ENCODE measurements around the gene FAHD1. TPM values are rescaled to one million over a fixed set of nuclear protein-coding genes. Genes with fewer than 3 reads are reported as not detected.
A peak's percentile ranks its signal among the peaks of the same experiment; 100 is the strongest.

Gene FAHD1
- total and polyA plus RNA-seq, 4 donors = 7.4 to 42.1 (median 12.5) TPM

DNA sequence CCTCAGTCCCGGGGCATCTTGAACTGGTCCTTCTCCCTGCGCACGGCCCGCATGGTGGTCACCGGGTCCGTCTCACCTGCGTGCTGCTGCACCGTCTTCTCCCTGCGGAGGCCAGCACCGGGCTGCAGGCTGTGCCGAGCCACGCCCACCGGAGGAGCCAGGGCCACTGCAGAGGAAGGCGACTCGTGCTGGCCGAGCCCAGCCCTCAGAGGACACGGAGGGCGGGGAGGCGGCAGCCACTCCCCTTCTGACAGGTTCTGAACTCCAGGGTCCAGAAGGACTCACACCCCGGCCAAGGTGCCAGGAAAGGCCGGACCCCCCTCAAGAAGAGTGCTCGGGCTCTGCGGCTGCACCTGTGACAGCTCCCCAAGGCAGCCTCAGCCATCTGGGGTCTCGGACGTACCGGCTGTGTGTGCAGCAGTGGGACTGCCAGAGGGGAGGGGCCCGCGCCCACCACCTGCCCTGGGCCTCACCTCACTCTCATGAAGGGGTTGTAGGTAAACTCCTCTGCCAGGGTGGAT lies 17.7 kb upstream of the FAHD1 start:
- ATAC-seq (ENCODE audit: low FRiP score) (peak; percentile 46), DNase-seq (peak in 1 of 2 donors; percentile 58)
- 62 to 76% methylated on average over 28 of the region's 28 CpGs for WGBS, 2 donors
- Histone ChIP-seq H3K9me3 (ENCODE audit: control insufficient read depth, low read length) (no peaks in the 10 kb centered on the region), H3K36me3 (ENCODE audit: control insufficient read depth in 1 of 2, insufficient read depth in 2 of 2, low read length in 1 of 2) (peaks cover 0 to 2% of the 10 kb centered on the region in 2 donors), H3K27ac (ENCODE audit: low read depth in 1 of 2, low read length in 2 of 2) (no peak overlapping the region), H3K4me3 (ENCODE audit: low read length in 2 of 2) (no peak overlapping the region), H3K27me3 (ENCODE audit: control insufficient read depth in 1 of 2, insufficient read depth in 2 of 2, low read length in 1 of 2) (no peaks in the 10 kb centered on the region), H3K4me1 (ENCODE audit: control insufficient read depth in 1 of 2, insufficient read depth in 2 of 2, low read length in 2 of 2) (no peaks in the 10 kb centered on the region)
- intact Hi-C loops (cut with DNase I) = no loop called here

DNA sequence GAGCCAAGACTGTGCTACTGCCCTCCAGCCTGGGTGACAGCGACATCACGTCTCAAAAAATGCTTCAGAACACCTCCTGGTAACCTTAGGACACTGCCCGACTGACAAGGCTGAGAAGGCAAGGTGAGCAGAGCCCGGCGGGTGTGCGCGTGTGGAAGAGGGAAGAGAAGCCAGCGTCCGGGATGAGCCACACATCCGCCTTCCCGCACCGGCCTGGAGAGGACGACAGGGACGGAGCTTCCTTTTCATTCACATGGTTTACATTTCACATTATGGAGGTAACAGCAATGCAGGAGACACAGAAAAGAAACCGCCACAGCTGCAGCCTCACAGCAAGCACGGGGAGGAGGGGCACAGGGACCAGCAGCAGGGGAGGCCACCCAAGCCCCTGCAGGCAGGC lies 16.9 kb upstream of the FAHD1 start:
- Histone ChIP-seq H3K4me3 (ENCODE audit: low read length in 2 of 2) (no peak overlapping the region), H3K4me1 (ENCODE audit: control insufficient read depth in 1 of 2, insufficient read depth in 2 of 2, low read length in 2 of 2) (no peaks in the 10 kb centered on the region), H3K36me3 (ENCODE audit: control insufficient read depth in 1 of 2, insufficient read depth in 2 of 2, low read length in 1 of 2) (peaks cover 0 to 2% of the 10 kb centered on the region in 2 donors), H3K27me3 (ENCODE audit: control insufficient read depth in 1 of 2, insufficient read depth in 2 of 2, low read length in 1 of 2) (no peaks in the 10 kb centered on the region), H3K27ac (ENCODE audit: low read depth in 1 of 2, low read length in 2 of 2) (no peak overlapping the region), H3K9me3 (ENCODE audit: control insufficient read depth, low read length) (no peaks in the 10 kb centered on the region)
- intact Hi-C loops (cut with DNase I) = no loop called here
- no peak for DNase-seq
- 91 to 93% methylated on average over 15 to 16 of the region's 16 CpGs for WGBS, 2 donors
- no peak for ATAC-seq (ENCODE audit: low FRiP score)

DNA sequence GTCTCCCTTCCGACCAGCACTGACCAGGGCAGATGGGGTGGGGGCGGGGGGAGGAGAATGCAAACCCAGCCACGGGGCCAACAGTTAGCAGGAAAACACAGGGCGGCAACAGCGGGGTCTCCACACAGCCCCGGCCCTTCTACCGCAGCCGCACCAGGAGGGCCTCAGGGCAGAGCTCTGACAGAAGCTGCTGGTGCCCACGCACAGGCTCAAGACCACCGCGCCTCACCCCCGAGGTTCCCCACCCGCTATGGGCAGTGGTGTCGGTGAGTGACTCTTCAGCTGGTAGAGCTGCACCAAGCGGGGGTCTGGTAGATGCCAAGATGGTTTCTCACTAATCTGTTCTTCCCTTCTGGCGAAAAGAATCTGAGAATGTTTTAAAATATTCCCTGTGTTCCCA lies 16.5 kb upstream of the FAHD1 start:
- intact Hi-C loops (cut with DNase I) = no loop called here
- no peak for ATAC-seq (ENCODE audit: low FRiP score)
- WGBS, 2 donors = 91 to 94% methylated on average over 15 to 16 of the region's 16 CpGs

DNA sequence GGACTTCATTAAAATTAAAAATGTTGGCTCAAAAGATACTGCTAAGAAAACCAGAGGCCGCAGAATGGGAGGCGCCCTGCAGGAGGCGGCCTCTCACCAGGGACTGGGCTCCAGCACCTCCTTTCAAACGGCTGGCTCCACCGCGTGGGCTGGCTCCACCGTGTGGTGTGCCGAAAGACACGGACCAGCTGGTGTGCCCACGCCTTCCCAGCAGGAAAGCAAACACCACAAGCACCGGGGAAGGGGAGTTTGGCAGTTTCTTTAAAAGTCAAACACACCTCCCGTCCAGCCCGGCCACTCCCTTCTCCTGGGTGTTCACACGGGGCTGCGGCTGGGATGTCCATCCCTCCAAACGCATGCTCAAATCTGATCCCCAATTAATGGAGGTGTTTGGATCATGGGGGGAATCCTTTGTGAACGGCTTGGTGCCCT lies 14.3 kb upstream of the FAHD1 start:
- Histone ChIP-seq H3K27me3 (ENCODE audit: control insufficient read depth in 1 of 2, insufficient read depth in 2 of 2, low read length in 1 of 2) (no peaks in the 10 kb centered on the region), H3K4me1 (ENCODE audit: control insufficient read depth in 1 of 2, insufficient read depth in 2 of 2, low read length in 2 of 2) (no peaks in the 10 kb centered on the region), H3K4me3 (ENCODE audit: low read length in 2 of 2) (no peak overlapping the region), H3K9me3 (ENCODE audit: control insufficient read depth, low read length) (no peaks in the 10 kb centered on the region), H3K36me3 (ENCODE audit: control insufficient read depth in 1 of 2, insufficient read depth in 2 of 2, low read length in 1 of 2) (peaks cover 0 to 8% of the 10 kb centered on the region in 2 donors), H3K27ac (ENCODE audit: low read depth in 1 of 2, low read length in 2 of 2) (no peak overlapping the region)
- intact Hi-C loops (cut with DNase I) = no loop called here
- peak; percentile 58 for ATAC-seq (ENCODE audit: low FRiP score)
- 29 to 30% methylated on average over 17 of the region's 17 CpGs for WGBS, 2 donors
- DNase-seq = no peak

More for the DNA sequence above, 16.5 kb upstream of the FAHD1 start:
- H3K9me3 ChIP-seq (ENCODE audit: control insufficient read depth, low read length) = no peaks in the 10 kb centered on the region
- H3K4me3 ChIP-seq (ENCODE audit: low read length in 2 of 2) = no peak overlapping the region
- no peaks in the 10 kb centered on the region for H3K4me1 ChIP-seq (ENCODE audit: control insufficient read depth in 1 of 2, insufficient read depth in 2 of 2, low read length in 2 of 2)
- H3K36me3 ChIP-seq (ENCODE audit: control insufficient read depth in 1 of 2, insufficient read depth in 2 of 2, low read length in 1 of 2) = peaks cover 0 to 2% of the 10 kb centered on the region in 2 donors
- no peak for DNase-seq
- no peak overlapping the region for H3K27ac ChIP-seq (ENCODE audit: low read depth in 1 of 2, low read length in 2 of 2)
- H3K27me3 ChIP-seq (ENCODE audit: control insufficient read depth in 1 of 2, insufficient read depth in 2 of 2, low read length in 1 of 2) = no peaks in the 10 kb centered on the region

GRCh38 chr16:1815461-1815860 lies 11.5 kb upstream of the FAHD1 start:
- no peak overlapping the region for H3K27ac ChIP-seq (ENCODE audit: low read depth in 1 of 2, low read length in 2 of 2)
- no peaks in the 10 kb centered on the region for H3K27me3 ChIP-seq (ENCODE audit: control insufficient read depth in 1 of 2, insufficient read depth in 2 of 2, low read length in 1 of 2)
- intact Hi-C loops (cut with DNase I) = no loop called here
- no peak for ATAC-seq (ENCODE audit: low FRiP score)
- peaks cover 0 to 6% of the 10 kb centered on the region in 2 donors for H3K36me3 ChIP-seq (ENCODE audit: control insufficient read depth in 1 of 2, insufficient read depth in 2 of 2, low read length in 1 of 2)
- WGBS, 2 donors = 89 to 90% methylated on average over 11 of the region's 11 CpGs
- no peak overlapping the region for H3K4me3 ChIP-seq (ENCODE audit: low read length in 2 of 2)
- no peaks in the 10 kb centered on the region for H3K4me1 ChIP-seq (ENCODE audit: control insufficient read depth in 1 of 2, insufficient read depth in 2 of 2, low read length in 2 of 2)
- DNase-seq = peak in 1 of 2 donors; percentile 51
- no peaks in the 10 kb centered on the region for H3K9me3 ChIP-seq (ENCODE audit: control insufficient read depth, low read length)

DNA sequence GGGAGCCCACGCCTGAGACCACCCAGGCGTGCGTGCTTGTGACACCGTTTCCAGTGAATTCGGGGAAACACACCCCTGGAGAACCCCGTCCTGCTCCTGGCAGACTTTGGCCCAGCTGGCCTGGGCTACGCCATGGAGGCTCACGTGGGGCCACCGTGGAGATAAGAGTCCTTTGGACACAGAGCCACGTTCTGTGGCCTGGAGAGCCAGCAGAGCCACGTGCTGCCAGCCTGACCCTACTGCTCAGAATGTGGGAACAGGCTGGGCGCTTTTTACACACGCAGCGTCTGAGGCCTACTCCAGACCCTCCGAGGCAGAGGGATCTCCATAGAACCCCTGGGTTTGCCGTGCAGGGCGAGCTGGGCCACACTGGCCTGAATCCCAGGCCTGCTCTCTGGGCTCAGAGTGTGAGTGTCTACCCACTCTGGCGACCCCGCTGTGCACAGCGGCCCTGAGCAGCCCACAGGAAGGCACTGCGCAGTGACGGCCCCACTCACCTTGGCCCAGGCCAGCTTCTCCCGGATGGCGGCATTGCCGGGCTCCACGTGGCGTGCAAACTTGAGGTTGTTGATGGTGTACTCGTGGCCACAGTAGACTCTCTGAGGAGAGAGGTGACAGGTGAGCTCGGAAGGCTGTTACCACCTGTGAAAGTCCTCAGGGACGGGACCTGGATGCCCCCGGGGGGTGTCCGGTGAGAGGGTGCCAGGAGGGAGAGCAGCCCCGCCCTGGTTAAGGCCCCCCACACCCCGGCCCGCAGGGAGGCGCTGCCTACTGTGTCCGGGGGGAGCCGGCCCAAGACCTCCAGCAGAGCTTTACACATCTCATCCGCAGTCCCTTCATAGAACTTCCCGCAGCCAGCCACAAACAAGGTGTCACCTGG lies 10.4 kb upstream of the FAHD1 start:
- Histone ChIP-seq H3K36me3 (ENCODE audit: control insufficient read depth in 1 of 2, insufficient read depth in 2 of 2, low read length in 1 of 2) (peaks cover 0 to 6% of the 10 kb centered on the region in 2 donors), H3K27me3 (ENCODE audit: control insufficient read depth in 1 of 2, insufficient read depth in 2 of 2, low read length in 1 of 2) (no peaks in the 10 kb centered on the region), H3K4me3 (ENCODE audit: low read length in 2 of 2) (no peak overlapping the region), H3K9me3 (ENCODE audit: control insufficient read depth, low read length) (no peaks in the 10 kb centered on the region), H3K27ac (ENCODE audit: low read depth in 1 of 2, low read length in 2 of 2) (no peak overlapping the region), H3K4me1 (ENCODE audit: control insufficient read depth in 1 of 2, insufficient read depth in 2 of 2, low read length in 2 of 2) (no peaks in the 10 kb centered on the region)
- intact Hi-C loops (cut with DNase I) = no loop called here
- DNase-seq (peak in 1 of 2 donors; percentile 71), ATAC-seq (ENCODE audit: low FRiP score) (no peak)
- WGBS, 2 donors = 92 to 93% methylated on average over 38 to 40 of the region's 40 CpGs

- no peaks in the 10 kb centered on the region for H3K27me3 ChIP-seq (ENCODE audit: control insufficient read depth in 1 of 2, insufficient read depth in 2 of 2, low read length in 1 of 2)
- H3K36me3 ChIP-seq (ENCODE audit: control insufficient read depth in 1 of 2, insufficient read depth in 2 of 2, low read length in 1 of 2) = peaks cover 0 to 6% of the 10 kb centered on the region in 2 donors
- H3K27ac ChIP-seq (ENCODE audit: low read depth in 1 of 2, low read length in 2 of 2) = no peak overlapping the region
- H3K9me3 ChIP-seq (ENCODE audit: control insufficient read depth, low read length) = no peaks in the 10 kb centered on the region
- intact Hi-C loops (cut with DNase I) = no loop called here
- ATAC-seq (ENCODE audit: low FRiP score) (no peak), DNase-seq (peak in 1 of 2 donors; percentile 47)
- H3K4me3 ChIP-seq (ENCODE audit: low read length in 2 of 2) = no peak overlapping the region
- 93 to 96% methylated on average over 9 of the region's 9 CpGs for WGBS, 2 donors
- no peaks in the 10 kb centered on the region for H3K4me1 ChIP-seq (ENCODE audit: control insufficient read depth in 1 of 2, insufficient read depth in 2 of 2, low read length in 2 of 2)
These were observed 9.8 kb upstream of the FAHD1 start for GRCh38 chr16:1817276-1817589.

- Histone ChIP-seq H3K4me1 (ENCODE audit: control insufficient read depth in 1 of 2, insufficient read depth in 2 of 2, low read length in 2 of 2) (no peaks in the 10 kb centered on the region), H3K9me3 (ENCODE audit: control insufficient read depth, low read length) (no peaks in the 10 kb centered on the region), H3K4me3 (ENCODE audit: low read length in 2 of 2) (no peak overlapping the region), H3K36me3 (ENCODE audit: control insufficient read depth in 1 of 2, insufficient read depth in 2 of 2, low read length in 1 of 2) (peaks cover 0 to 6% of the 10 kb centered on the region in 2 donors), H3K27me3 (ENCODE audit: control insufficient read depth in 1 of 2, insufficient read depth in 2 of 2, low read length in 1 of 2) (no peaks in the 10 kb centered on the region), H3K27ac (ENCODE audit: low read depth in 1 of 2, low read length in 2 of 2) (no peak overlapping the region)
- ATAC-seq (ENCODE audit: low FRiP score) (no peak), DNase-seq (no peak)
- intact Hi-C loops (cut with DNase I) = no loop called here
- 87 to 91% methylated on average over 17 of the region's 17 CpGs for WGBS, 2 donors
These were observed 9.3 kb upstream of the FAHD1 start for GRCh38 chr16:1817716-1818115.
